Keratinocyte (primary cell): Measurements from ENCODE around the gene PSMB7. TPM values are rescaled to one million over a fixed set of nuclear protein-coding genes. Genes with fewer than 3 reads are reported as not detected.

ENCODE experiments used
- DNase-seq: peaks from one replicate; pipeline ENCODE4 v3.0.0-alpha.2; 2011; ENCODE audit warnings: low read depth, missing footprints, low spot score
- FAIRE-seq: peaks from 2 replicates; lab custom pipeline; 2011; peaks lifted over from hg19 to GRCh38; lab: Jason Lieb, UNC
- H2AFZ ChIP-seq: 2 replicates; pipeline ENCODE4 v1.6.0; 2012; ENCODE audit warnings: low read length, control low read depth, inconsistent platforms; ENCODE audit not compliant: control insufficient read depth
- H3K27ac ChIP-seq: 2 replicates; pipeline ENCODE4 v1.5.1; 2011; ENCODE audit warnings: low read length; ENCODE audit not compliant: control insufficient read depth, insufficient read depth
- H3K27me3 ChIP-seq: 3 replicates; pipeline ENCODE4 v1.6.0; 2011; ENCODE audit warnings: low read length; ENCODE audit not compliant: control insufficient read depth, insufficient read depth; ENCODE audit errors: extremely low read depth
- H3K36me3 ChIP-seq, 2 experiments: 2 replicates in 1 of 2; 3 replicates in 1 of 2; pipeline ENCODE4 v1.5.1; 2011; ENCODE audit warnings: low read length in 2 of 2, mild to moderate bottlenecking in 1 of 2; ENCODE audit not compliant: control insufficient read depth in 2 of 2, insufficient read depth in 2 of 2; ENCODE audit errors: extremely low read depth in 1 of 2
- H3K4me1 ChIP-seq: 3 replicates; pipeline ENCODE4 v1.5.1; 2011; ENCODE audit warnings: low read length; ENCODE audit not compliant: control insufficient read depth, insufficient read depth; ENCODE audit errors: extremely low read depth
- H3K4me2 ChIP-seq: 3 replicates; pipeline ENCODE4 v1.6.0; 2011; ENCODE audit warnings: low read depth, low read length; ENCODE audit not compliant: control insufficient read depth, insufficient read depth; ENCODE audit errors: extremely low read depth
- H3K4me3 ChIP-seq, 3 experiments: fragments of 200-600 bp in 1 of 3; sonication (generic) in 1 of 3; 2 replicates in 2 of 3; 3 replicates in 1 of 3; pipeline ENCODE4 v1.5.1; 2011 to 2016; ENCODE audit warnings: low read length in 3 of 3, mild to moderate bottlenecking in 3 of 3, control low read depth in 2 of 3, inconsistent platforms in 1 of 3, low read depth in 1 of 3, mixed read lengths in 1 of 3, mixed run types in 1 of 3, moderate library complexity in 1 of 3; ENCODE audit not compliant: control insufficient read depth in 2 of 3, insufficient read depth in 2 of 3; ENCODE audit errors: extremely low read depth in 1 of 3
- H3K79me2 ChIP-seq: 2 replicates; pipeline ENCODE4 v1.6.0; 2012; ENCODE audit warnings: low read length; ENCODE audit not compliant: control insufficient read depth, insufficient read depth
- H3K9ac ChIP-seq: 3 replicates; pipeline ENCODE4 v1.6.0; 2011; ENCODE audit warnings: low read length; ENCODE audit not compliant: control insufficient read depth, insufficient read depth; ENCODE audit errors: extremely low read depth
- H3K9me1 ChIP-seq: 3 replicates; pipeline ENCODE4 v1.6.0; 2011; ENCODE audit warnings: low read length; ENCODE audit not compliant: control insufficient read depth, insufficient read depth; ENCODE audit errors: extremely low read depth
- H3K9me3 ChIP-seq: 2 replicates; pipeline ENCODE4 v1.5.1; 2012; ENCODE audit warnings: low read depth, low read length; ENCODE audit not compliant: control insufficient read depth
- H4K20me1 ChIP-seq: 3 replicates; pipeline ENCODE4 v1.6.0; 2011; ENCODE audit warnings: low read length; ENCODE audit not compliant: control insufficient read depth, insufficient read depth; ENCODE audit errors: extremely low read depth
- CTCF ChIP-seq, 3 experiments: IDR thresholded peaks in 1 of 3; conservative IDR thresholded peaks in 1 of 3; optimal IDR thresholded peaks in 1 of 3; 2 replicates in 2 of 3; 3 replicates in 1 of 3; pipeline versions ENCODE3 to v1.5.1; 2011; ENCODE audit warnings: low read length in 3 of 3, mild to moderate bottlenecking in 3 of 3, moderate library complexity in 2 of 3, control low read depth in 1 of 3, inconsistent platforms in 1 of 3; ENCODE audit not compliant: insufficient read depth in 2 of 3; ENCODE audit errors: extremely low read depth in 1 of 3
- EZH2 ChIP-seq: IDR thresholded peaks from one replicate; pipeline ENCODE4 v1.6.1; 2012; ENCODE audit warnings: inconsistent platforms, mild to moderate bottlenecking, low read length, moderate library complexity
- dilution Hi-C: fragments of 300-500 bp; cut with MboI; formaldehyde crosslinking; loops from one replicate; pipeline ENCODE4 v1.7.0; 2020; ENCODE audit warnings: low sequenced_read_pairs; ENCODE audit not compliant: extremely low pct_ligation_motif_present
- polyA plus RNA-seq, 5 experiments: library from polyadenylated mRNA; depleted of rRNA in 3 of 5; stranded (reverse) in 3 of 5; stranded (forward) in 1 of 5; unstranded in 1 of 5; fragments of >200 nt; gene quantifications; 1 replicate in 1 of 5; 2 replicates in 3 of 5; 3 replicates in 1 of 5; pipeline versions ENCODE4 v1.2.1 to v1.2.3, GENCODE V29; 2011 to 2012; ENCODE audit warnings: missing spikeins in 2 of 5, low read depth in 1 of 5, low replicate concordance in 1 of 5

The PSMB7 gene
- polyA plus RNA-seq, 1 donor (not counting 4 experiments of a cell fraction or from before 2014, with no cell fraction given) = 388 TPM

GRCh38 chr9:124313940-124314339 lies 101.3 kb downstream of the PSMB7 start:
- DNase-seq (no peak), FAIRE-seq (no peak)
- Histone ChIP-seq H3K4me1 (peaks cover 14% of the 10 kb centered on the region), H3K79me2 (peaks cover 15% of the 10 kb centered on the region), H4K20me1 (no peaks in the 10 kb centered on the region), H3K27ac (no peak overlapping the region), H3K9me1 (no peaks in the 10 kb centered on the region), H3K9ac (no peak overlapping the region), H3K27me3 (no peaks in the 10 kb centered on the region), H3K36me3 (peaks cover 19 to 43% of the 10 kb centered on the region in 2 experiments), H3K4me2 (no peak overlapping the region), H3K9me3 (no peaks in the 10 kb centered on the region), H2AFZ (no peak overlapping the region), H3K4me3 (no peak overlapping the region)
- dilution Hi-C loops = loop anchor here (25.0 kb wide), 1 partner anchor 202 kb away; no protein-coding TSS in a partner anchor
- TF ChIP-seq CTCF (optimal IDR thresholded peaks at IDR 0.05 in 1 of 3, IDR thresholded peaks at IDR 0.05 in 1 of 3, conservative IDR thresholded peaks at IDR 0.05 in 1 of 3; ENCODE audit: extremely low read depth in 1 of 3, insufficient read depth in 2 of 3, low read length in 3 of 3) (no peak), EZH2 (no peak)

- Histone ChIP-seq H4K20me1 (no peaks in the 10 kb centered on the region), H3K9me1 (no peaks in the 10 kb centered on the region), H3K9ac (no peak overlapping the region), H3K36me3 (peaks cover 21 to 43% of the 10 kb centered on the region in 2 experiments), H3K79me2 (peaks cover 20% of the 10 kb centered on the region), H3K27ac (no peak overlapping the region), H3K27me3 (no peaks in the 10 kb centered on the region), H2AFZ (no peak overlapping the region), H3K4me2 (no peak overlapping the region), H3K4me1 (peaks cover 16% of the 10 kb centered on the region), H3K9me3 (no peaks in the 10 kb centered on the region), H3K4me3 (no peak overlapping the region)
- dilution Hi-C loops = loop anchor here (25.0 kb wide), 1 partner anchor 200 kb away; no protein-coding TSS in a partner anchor
- FAIRE-seq (no peak), DNase-seq (no peak)
- no peak for TF ChIP-seq EZH2
- peak in 2 of 3 experiments; percentile 4 to 12 for TF ChIP-seq CTCF (optimal IDR thresholded peaks at IDR 0.05 in 1 of 3, IDR thresholded peaks at IDR 0.05 in 1 of 3, conservative IDR thresholded peaks at IDR 0.05 in 1 of 3; ENCODE audit: extremely low read depth in 1 of 3, insufficient read depth in 2 of 3, low read length in 3 of 3)
These were observed 102.7 kb downstream of the PSMB7 start for GRCh38 chr9:124312290-124313265.
